RPMI7951 (cell line): ENCODE measurements around the gene TPBGL. TPM values are rescaled to one million over a fixed set of nuclear protein-coding genes. Genes with fewer than 3 reads are reported as not detected.

Experiments used
- DNase-seq: peaks from one replicate; pipeline ENCODE4 v3.0.0-alpha.2; 2012; ENCODE audit warnings: low read depth
- total RNA-seq: library from RNA; depleted of rRNA; stranded (reverse); fragments of >200 nt; shearing (Covaris generic); gene quantifications from 2 replicates; pipeline ENCODE4 v1.2.3, GENCODE V29; 2014; rRNA removed

The TPBGL gene
- total RNA-seq, result not detected in 2 replicates

GRCh38 chr11:75240311-75241035 is at the start of gene TPBGL:
Gene TPBGL, plus strand, starts transcription at chr11:75240774. Its CDS starts 276 bp downstream, at chr11:75241050.
- no peak for DNase-seq

GRCh38 chr11:75191330-75191717 is 49.2 kb upstream of the TPBGL start:
- DNase-seq, result no peak

- no peak for DNase-seq
Observed at GRCh38 chr11:75193271-75193670, 47.3 kb upstream of the TPBGL start.

GRCh38 chr11:75193711-75194110 is 46.9 kb upstream of the TPBGL start:
- no peak for DNase-seq

- DNase-seq, result no peak
Observed at GRCh38 chr11:75194147-75194546, 46.4 kb upstream of the TPBGL start.

- DNase-seq, result no peak
Observed at GRCh38 chr11:75195167-75195962, 45.2 kb upstream of the TPBGL start.

GRCh38 chr11:75196426-75196825 is 44.1 kb upstream of the TPBGL start:
- DNase-seq, result no peak

- DNase-seq, result no peak
Observed at GRCh38 chr11:75197512-75198277, 42.9 kb upstream of the TPBGL start.

GRCh38 chr11:75198278-75198973 is 42.1 kb upstream of the TPBGL start:
- DNase-seq, result no peak

GRCh38 chr11:75199412-75199955 is 41.1 kb upstream of the TPBGL start:
- DNase-seq, result no peak

- no peak for DNase-seq
Observed at GRCh38 chr11:75200051-75200450, 40.5 kb upstream of the TPBGL start.

GRCh38 chr11:75200531-75200930 is 40.0 kb upstream of the TPBGL start:
- DNase-seq, result no peak

- DNase-seq, result no peak
Observed at GRCh38 chr11:75201771-75202170, 38.8 kb upstream of the TPBGL start.

GRCh38 chr11:75202195-75202594 is 38.4 kb upstream of the TPBGL start:
- DNase-seq, result no peak

- no peak for DNase-seq
Observed at GRCh38 chr11:75203138-75203537, 37.4 kb upstream of the TPBGL start.

- no peak for DNase-seq
Observed at GRCh38 chr11:75203641-75204011, 36.9 kb upstream of the TPBGL start.

- no peak for DNase-seq
Observed at GRCh38 chr11:75204012-75204674, 36.4 kb upstream of the TPBGL start.

GRCh38 chr11:75204685-75205563 is 35.6 kb upstream of the TPBGL start:
- peak; percentile 72 for DNase-seq

GRCh38 chr11:75205564-75206020 is 35.0 kb upstream of the TPBGL start:
- no peak for DNase-seq

GRCh38 chr11:75208446-75208845 is 32.1 kb upstream of the TPBGL start:
- DNase-seq, result no peak
